ENCODE data around the gene IRF2. TPM values are rescaled to one million over a fixed set of nuclear protein-coding genes. Genes with fewer than 3 reads are reported as not detected.
A peak's percentile ranks its signal among the peaks of the same experiment; 100 is the strongest.
"Not testable (repeated sequence)": the region's sequence is repeated elsewhere in the genome, so short reads cannot be mapped to it uniquely, and the experiment has no call there.

Gene IRF2
- total RNA-seq, 1 experiment from 2014 or later: 35.9 TPM

GRCh38 chr4:184347251-184348239 is 126.8 kb downstream of the IRF2 start:
- peak; percentile 60 for DNase-seq (ENCODE audit: low spot score)

GRCh38 chr4:184346682-184347081 is 127.7 kb downstream of the IRF2 start:
- no peak for DNase-seq (ENCODE audit: low spot score)

GRCh38 chr4:184346273-184346672 is 128.1 kb downstream of the IRF2 start:
- DNase-seq (ENCODE audit: low spot score): not testable (repeated sequence)

GRCh38 chr4:184345573-184345922 is 128.8 kb downstream of the IRF2 start:
- DNase-seq (ENCODE audit: low spot score): no peak

GRCh38 chr4:184344899-184345572 is 129.3 kb downstream of the IRF2 start:
- no peak for DNase-seq (ENCODE audit: low spot score)

- no peak for DNase-seq (ENCODE audit: low spot score)
Observed at GRCh38 chr4:184344435-184344834, 129.9 kb downstream of the IRF2 start.

- peak; percentile 55 for DNase-seq (ENCODE audit: low spot score)
Observed at GRCh38 chr4:184343502-184344177, 130.7 kb downstream of the IRF2 start.

GRCh38 chr4:184342857-184343237 is 131.5 kb downstream of the IRF2 start:
- not testable (repeated sequence) for DNase-seq (ENCODE audit: low spot score)

GRCh38 chr4:184342167-184342856 is 132.0 kb downstream of the IRF2 start:
- no peak for DNase-seq (ENCODE audit: low spot score)

GRCh38 chr4:184339398-184340193 is 134.8 kb downstream of the IRF2 start:
- DNase-seq (ENCODE audit: low spot score): peak; percentile 76

- DNase-seq (ENCODE audit: low spot score): no peak
Observed at GRCh38 chr4:184337907-184338306, 136.4 kb downstream of the IRF2 start.

Other genes starting within 250 kb of the IRF2 start
- gene CASP3, start 174.9 kb upstream of the IRF2 start, total RNA-seq (2014; rRNA removed; shearing (Covaris generic)): 31.9 and 46.1 TPM in 2 replicates
- gene PRIMPOL, start 175.2 kb upstream of the IRF2 start, total RNA-seq (2014; rRNA removed; shearing (Covaris generic)): 26.9 and 30.4 TPM in 2 replicates

Measured in H4 (cell line).